Tibial artery (tissue), 4 donors: ENCODE measurements around the gene PNLIPRP1.

Source experiments
- DNase-seq, 2 donors: peaks; one replicate each; pipeline ENCODE4 v3.0.0-alpha.2; 2019
- H3K27ac ChIP-seq, 2 donors: fragments of 200-600 bp; sonication (generic) in 1 of 2; 1 replicate in 1 of 2; 2 replicates in 1 of 2; pipeline ENCODE4 v1.5.1; 2018 to 2019; ENCODE audit warnings: mild to moderate bottlenecking in 1 of 2
- H3K27me3 ChIP-seq, 2 donors: fragments of 200-600 bp; sonication (generic) in 1 of 2; one replicate each; pipeline versions ENCODE4 v1.5.1 to v1.6.0; 2016 to 2019
- H3K36me3 ChIP-seq, 3 donors: fragments of 200-600 bp; sonication (generic) in 2 of 3; one replicate each; pipeline ENCODE4 v1.5.1; 2016 to 2019; ENCODE audit warnings: mild to moderate bottlenecking in 2 of 3
- H3K4me1 ChIP-seq, 4 donors: fragments of 200-600 bp; sonication (generic) in 2 of 4; 1 replicate in 3 of 4; 2 replicates in 1 of 4; pipeline ENCODE4 v1.5.1; 2016 to 2019
- H3K4me3 ChIP-seq, 2 donors: fragments of 200-600 bp; sonication (generic) in 1 of 2; 1 replicate in 1 of 2; 2 replicates in 1 of 2; pipeline ENCODE4 v1.5.1; 2018 to 2019; ENCODE audit warnings: mild to moderate bottlenecking in 2 of 2
- H3K9me3 ChIP-seq, 3 donors: fragments of 200-600 bp; sonication (generic) in 1 of 3; one replicate each; pipeline ENCODE4 v1.5.1; 2016 to 2019
- CTCF ChIP-seq, 2 experiments: fragments of 200-600 bp in 1 of 2; fragments of 450-650 bp in 1 of 2; IDR thresholded peaks; one replicate each; pipeline ENCODE4 v1.5.1; 2017 to 2019; ENCODE audit warnings: antibody characterized with exemption in 2 of 2, mild to moderate bottlenecking in 1 of 2, moderate library complexity in 1 of 2
- intact Hi-C: fragments of 100-400 bp; cut with DNase I; formaldehyde crosslinking; loops from one replicate; pipeline ENCODE4 v1.15.0; 2023; ENCODE audit warnings: low total_unique reads

Gene PNLIPRP1

GRCh38 chr10:116610443-116611152 lies 19.8 kb downstream of the PNLIPRP1 start:
- H3K4me1 ChIP-seq: no peaks in the 10 kb centered on the region
- no peak for TF ChIP-seq CTCF (IDR thresholded peaks at IDR 0.05)
- no peak overlapping the region for H3K27ac ChIP-seq
- peaks cover 0 to 35% of the 10 kb centered on the region in 2 donors for H3K27me3 ChIP-seq
- H3K9me3 ChIP-seq: peaks cover 0 to 11% (median 9%) of the 10 kb centered on the region in 3 donors
- no peaks in the 10 kb centered on the region for H3K36me3 ChIP-seq
- intact Hi-C loops: no loop called here
- H3K4me3 ChIP-seq: no peak overlapping the region
- DNase-seq: no peak

GRCh38 chr10:116611153-116611545 lies 20.4 kb downstream of the PNLIPRP1 start:
- TF ChIP-seq CTCF (IDR thresholded peaks at IDR 0.05): no peak
- Histone ChIP-seq H3K4me3 (no peak overlapping the region), H3K27me3 (peaks cover 0 to 33% of the 10 kb centered on the region in 2 donors), H3K36me3 (no peaks in the 10 kb centered on the region), H3K4me1 (no peaks in the 10 kb centered on the region), H3K27ac (no peak overlapping the region), H3K9me3 (peaks cover 0 to 11% (median 9%) of the 10 kb centered on the region in 3 donors)
- intact Hi-C loops: no loop called here
- DNase-seq: no peak

- H3K4me3 ChIP-seq: no peak overlapping the region
- peaks cover 0 to 11% (median 9%) of the 10 kb centered on the region in 3 donors for H3K9me3 ChIP-seq
- no peaks in the 10 kb centered on the region for H3K4me1 ChIP-seq
- peaks cover 0 to 28% of the 10 kb centered on the region in 2 donors for H3K27me3 ChIP-seq
- intact Hi-C loops: no loop called here
- no peak overlapping the region for H3K27ac ChIP-seq
- no peak for DNase-seq
- H3K36me3 ChIP-seq: no peaks in the 10 kb centered on the region
- TF ChIP-seq CTCF (IDR thresholded peaks at IDR 0.05): no peak
Observed at GRCh38 chr10:116612107-116612769, 21.5 kb downstream of the PNLIPRP1 start.

GRCh38 chr10:116613471-116613870 lies 22.7 kb downstream of the PNLIPRP1 start:
- intact Hi-C loops: no loop called here
- H3K4me3 ChIP-seq: no peak overlapping the region
- TF ChIP-seq CTCF (IDR thresholded peaks at IDR 0.05): no peak
- no peak for DNase-seq
- H3K9me3 ChIP-seq: peaks cover 0 to 11% (median 9%) of the 10 kb centered on the region in 3 donors
- no peaks in the 10 kb centered on the region for H3K4me1 ChIP-seq
- no peaks in the 10 kb centered on the region for H3K36me3 ChIP-seq
- H3K27ac ChIP-seq: no peak overlapping the region
- peaks cover 0 to 24% of the 10 kb centered on the region in 2 donors for H3K27me3 ChIP-seq

- Histone ChIP-seq H3K36me3 (no peaks in the 10 kb centered on the region), H3K27ac (no peak overlapping the region), H3K4me1 (no peaks in the 10 kb centered on the region), H3K4me3 (no peak overlapping the region), H3K9me3 (peaks cover 0 to 6% (median 4%) of the 10 kb centered on the region in 3 donors), H3K27me3 (peaks cover 0 to 11% of the 10 kb centered on the region in 2 donors)
- TF ChIP-seq CTCF (IDR thresholded peaks at IDR 0.05): no peak
- DNase-seq: no peak
- intact Hi-C loops: no loop called here
Observed at GRCh38 chr10:116614796-116615195, 24.0 kb downstream of the PNLIPRP1 start.
